ENCODE results near the gene TPSD1.
"Not testable (repeated sequence)": the region's sequence is repeated elsewhere in the genome, so short reads cannot be mapped to it uniquely, and the experiment has no call there.

TPSD1 gene

DNA sequence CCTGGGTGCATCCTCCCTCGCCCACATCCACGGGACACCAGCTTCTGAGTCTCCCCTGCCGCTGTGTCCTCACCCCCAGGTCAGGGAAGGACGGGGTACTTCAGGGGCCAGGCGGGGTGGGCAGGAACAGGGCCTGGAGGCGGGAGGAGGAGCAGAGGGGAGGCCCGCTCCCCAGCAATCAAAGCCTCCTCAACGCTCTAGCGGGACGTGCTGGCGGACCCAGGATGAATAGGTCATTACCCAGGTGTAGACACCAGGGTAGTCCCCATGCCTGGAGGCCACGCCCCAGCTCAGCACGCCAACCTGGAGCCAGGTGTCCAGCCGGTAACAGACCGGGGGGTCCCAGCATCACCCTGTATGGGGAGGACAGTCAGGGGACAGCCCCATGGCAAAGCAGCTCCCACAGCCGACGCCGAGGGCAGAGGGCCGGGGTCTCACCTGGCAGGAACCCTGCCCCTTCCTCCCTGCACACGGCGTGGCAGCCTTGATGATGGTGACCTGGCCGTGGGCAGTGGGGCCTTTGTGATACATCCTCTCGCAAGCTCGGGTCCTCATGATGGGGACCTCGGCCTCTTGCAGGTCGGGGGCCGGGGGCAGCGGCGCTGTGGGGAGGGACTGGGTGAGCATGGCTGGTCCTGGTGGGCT is 24.2 kb downstream of the TPSD1 start:
- no peak for DNase-seq

DNA sequence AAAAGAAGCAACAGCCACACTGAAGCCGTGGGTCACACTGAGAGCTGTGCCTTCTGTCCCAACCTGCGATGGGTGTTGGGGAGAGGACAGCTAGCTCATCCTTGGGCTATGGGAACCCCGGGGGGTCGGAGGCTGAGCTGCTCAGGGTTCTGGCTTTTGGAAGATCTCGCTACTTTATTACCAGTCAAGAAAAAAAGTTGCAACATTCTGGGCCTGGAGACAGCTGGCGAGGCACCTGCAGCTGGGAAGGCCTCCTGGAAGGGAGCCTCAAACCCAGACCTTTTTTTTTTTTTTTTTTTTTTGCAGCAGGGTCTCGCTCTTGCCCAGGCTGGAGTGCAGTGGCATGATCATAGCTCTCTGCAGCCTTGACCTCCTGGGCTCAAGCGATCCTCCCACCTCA is 24.9 kb downstream of the TPSD1 start:
- no peak for DNase-seq

DNA sequence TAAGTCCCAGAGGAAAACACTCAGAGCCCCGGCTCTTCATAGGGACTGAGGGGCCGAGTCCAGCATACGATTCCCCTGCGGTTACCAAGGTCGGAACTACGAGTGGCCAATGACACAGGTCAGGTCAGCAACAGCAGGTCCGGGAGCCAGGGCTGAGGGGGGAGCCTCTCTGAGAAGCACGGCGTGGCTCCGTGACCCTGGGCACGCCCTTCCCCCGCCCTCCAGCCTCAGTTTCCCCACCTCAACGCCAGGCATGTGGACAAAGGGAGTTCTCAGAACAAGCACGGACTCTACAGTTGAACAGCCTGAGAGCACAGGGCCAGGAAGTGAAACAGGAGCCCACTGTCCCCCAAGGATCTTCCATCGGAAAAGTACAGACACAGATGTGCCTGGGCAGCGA is 25.6 kb downstream of the TPSD1 start:
- no peak for DNase-seq

DNA sequence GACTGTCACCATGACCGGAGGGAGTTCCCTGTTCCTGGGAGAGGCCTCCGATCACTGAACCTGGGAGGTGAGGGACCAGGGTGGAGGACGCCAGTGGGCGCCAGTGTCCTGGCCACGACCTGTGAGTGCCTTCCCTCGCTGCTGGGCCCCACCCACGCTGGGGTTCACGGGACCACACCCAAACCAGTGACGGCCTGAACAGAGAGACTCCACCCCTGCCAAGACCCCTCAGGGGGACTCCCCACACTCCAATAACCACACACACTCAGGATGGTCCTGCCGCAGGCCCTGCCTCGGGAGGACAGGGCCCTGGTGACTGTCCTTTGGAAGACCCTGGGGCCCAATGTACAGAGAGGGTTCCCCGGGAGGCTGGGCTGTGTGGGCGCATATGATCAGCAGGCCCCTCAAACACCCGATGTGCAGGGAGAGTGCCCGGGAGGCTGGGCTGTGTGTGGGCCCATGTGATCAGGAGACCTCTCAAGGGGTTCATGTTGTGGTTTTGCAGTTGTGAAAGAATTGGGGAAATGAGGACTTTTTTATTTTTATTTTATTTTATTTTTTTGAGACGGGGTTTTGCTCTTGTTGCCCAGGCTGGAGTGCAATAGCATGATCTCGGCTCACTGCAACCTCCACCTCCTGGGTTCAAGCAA is 26.6 kb downstream of the TPSD1 start:
- DNase-seq: no peak

GRCh38 chr16:1283296-1283695 is 27.4 kb downstream of the TPSD1 start:
- no peak for DNase-seq

DNA sequence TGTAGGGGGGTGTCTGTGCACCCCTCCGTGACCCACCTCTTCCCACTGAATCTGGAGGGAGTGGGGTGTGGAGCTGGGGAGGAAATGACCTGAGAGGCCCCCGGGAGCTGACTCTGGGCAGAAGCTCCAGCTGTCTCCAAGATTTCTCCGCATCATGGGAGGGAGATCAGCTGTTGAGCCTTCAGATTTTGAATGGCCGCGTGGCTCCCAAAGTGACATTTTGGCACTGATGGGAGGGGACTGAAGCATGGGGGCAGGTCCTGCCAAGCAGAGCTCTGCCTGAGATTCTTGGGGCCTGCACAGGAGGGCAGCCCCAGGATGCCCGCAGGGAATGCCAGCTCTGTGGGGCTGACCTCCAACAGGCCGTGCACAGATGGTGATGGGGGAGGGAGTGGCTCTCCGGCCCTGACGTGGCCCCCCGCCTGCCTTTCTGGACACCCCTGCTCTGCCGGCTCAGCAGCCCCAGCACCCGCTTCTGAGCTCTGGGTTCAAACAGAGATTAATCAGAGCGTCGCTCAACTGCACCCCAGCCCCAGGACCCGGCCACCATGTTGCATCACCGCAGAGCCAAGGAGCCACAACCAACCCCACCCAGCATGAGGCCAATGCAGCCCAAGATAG is 28.2 kb downstream of the TPSD1 start:
- DNase-seq: no peak

DNA sequence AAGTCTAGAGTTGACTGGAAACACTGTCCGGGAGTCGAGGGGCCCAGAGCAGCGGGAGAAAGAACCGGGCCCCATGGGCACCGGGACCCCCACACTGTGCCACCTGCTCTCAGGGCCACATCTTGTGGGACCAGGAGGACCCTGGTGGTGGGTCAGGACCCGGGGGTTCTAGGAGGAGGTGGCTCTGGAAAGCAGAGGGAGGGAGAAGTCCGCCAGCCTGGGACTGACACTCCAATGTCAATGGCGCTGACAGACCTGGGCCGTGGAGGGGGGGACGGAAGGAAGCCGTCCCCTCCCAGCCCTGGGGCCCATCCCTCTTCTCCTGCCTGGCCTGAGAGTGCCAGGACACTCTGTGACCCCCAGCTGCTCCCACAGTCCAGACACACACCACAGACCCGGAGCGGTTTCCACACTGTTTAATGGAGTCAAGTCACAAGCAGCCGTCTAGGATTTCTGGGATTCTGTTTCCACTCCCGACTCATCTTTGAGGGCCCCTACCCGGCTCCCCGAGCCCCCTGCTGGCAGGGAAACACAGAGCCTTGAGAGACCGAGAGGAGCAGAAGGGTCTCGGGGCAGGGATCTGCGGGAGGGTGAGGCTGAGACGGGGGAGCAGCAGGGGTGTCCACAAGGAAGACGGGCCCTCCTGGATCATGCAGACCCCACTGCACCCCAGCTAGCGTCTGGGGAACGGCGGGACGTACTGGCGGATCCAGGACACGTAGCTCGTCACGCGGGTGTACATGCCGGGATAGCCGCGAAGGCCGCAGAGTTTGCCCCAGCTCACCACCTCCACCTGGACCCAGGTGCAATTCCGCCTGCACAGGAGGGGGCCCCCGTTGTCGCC is 30.0 kb downstream of the TPSD1 start:
- no peak for DNase-seq

- DNase-seq: no peak
Observed at GRCh38 chr16:1286513-1287094, 30.7 kb downstream of the TPSD1 start.

DNA sequence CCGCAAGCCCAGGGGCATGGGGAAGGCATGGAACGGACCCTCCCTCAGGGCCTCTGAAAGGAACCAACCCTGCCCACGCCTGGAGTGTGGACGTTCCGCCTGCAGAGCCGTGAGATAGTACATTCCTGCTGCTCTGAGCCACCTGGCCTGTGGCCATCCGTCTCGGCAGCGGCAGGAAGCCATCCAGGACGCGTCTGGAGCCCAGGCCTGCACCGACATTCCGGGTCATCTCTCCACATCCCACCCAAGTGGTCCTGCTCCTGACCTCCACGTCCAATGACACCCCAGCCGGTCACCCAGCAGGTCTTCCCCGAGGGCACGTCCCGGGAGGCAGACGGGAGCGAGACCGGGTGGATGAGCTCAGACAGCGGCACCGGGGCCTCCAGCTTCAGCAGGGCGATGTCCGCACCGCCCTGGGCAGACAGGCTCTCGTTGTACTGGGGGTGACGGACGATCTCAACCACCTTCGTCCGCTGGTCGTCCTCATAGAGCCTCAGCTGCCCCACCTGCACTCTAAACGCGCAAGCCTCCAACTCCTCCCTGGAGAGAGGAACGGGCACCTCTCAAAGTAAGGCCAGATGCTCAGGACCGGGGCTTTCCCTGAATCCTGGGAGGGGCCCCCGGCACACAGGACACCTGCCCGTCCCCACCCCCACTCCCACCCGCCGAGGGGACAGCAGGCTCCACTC is 32.3 kb downstream of the TPSD1 start:
- DNase-seq: no peak

DNA sequence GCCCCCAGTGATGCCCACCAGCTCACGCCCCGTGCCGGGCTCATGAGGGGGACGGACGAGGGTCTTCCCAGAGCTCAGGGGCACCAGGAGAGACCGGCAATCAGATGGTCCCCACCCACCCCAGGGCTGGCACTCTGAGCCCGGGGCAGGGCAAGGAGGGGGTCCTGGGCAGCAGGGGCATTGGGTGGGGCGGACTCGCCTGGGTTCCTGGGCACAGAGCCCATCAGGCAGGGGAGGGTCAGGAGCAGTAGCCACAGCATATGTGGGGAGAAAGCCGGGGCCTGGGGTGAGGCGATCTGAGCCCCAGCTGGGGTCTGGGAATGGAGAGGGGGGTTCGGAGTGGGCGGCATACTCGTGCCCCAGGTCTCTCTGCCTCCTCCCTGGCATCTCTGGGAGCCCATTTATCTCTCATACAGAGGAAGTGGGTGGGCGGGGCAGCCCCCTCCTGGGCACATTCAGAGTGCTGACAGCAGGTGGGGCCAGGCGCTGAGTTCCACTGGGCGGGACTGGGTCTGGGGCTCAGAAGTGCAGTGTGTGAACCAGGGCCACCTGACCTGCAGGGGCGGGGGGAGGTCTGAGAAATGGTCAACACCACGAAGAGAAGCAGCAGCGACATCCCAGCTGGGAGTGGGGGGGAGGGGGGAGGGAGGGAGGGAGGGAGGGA is 33.1 kb downstream of the TPSD1 start:
- no peak for DNase-seq

DNA sequence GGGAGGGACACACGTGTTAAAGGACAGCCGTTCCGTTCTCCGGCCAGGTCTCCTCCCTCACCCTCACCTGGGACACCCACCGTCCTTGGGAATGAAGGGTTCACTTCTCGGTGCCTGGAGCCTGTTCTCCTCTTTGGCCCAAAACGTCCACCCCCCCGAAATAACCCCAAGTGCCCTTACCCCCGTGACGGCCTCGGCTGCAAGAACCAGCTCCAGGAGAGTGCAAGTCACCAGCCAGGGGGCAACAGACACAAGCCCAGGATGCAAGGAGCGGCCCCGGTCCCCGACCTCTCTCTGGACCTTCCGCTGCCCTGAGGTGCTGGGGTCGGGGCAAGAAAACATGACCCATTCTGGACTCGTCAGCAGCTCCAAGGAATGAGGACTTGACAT is 33.6 kb downstream of the TPSD1 start:
- no peak for DNase-seq

DNA sequence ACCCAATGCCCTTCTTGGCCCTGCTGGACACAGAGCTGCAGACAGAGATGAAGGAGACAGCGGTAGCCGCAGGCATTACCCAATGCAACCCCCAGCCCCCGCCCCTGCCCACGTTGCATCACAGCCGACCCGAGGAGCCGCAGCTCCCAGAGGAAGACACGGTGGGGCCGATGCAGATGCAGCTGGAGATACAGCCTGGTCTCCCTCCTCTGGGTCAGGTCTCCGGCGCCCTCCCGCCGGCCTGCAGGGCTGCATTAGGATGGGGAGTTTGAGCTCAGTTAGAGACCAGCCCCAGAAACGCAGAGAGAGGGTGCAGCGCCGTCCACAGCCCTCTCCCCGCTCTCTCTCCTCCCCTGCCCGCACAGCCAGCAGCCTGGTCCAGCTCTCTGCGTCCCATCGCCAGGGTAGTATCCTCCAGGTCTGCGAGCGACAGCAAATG is 34.2 kb downstream of the TPSD1 start:
- DNase-seq: no peak

DNA sequence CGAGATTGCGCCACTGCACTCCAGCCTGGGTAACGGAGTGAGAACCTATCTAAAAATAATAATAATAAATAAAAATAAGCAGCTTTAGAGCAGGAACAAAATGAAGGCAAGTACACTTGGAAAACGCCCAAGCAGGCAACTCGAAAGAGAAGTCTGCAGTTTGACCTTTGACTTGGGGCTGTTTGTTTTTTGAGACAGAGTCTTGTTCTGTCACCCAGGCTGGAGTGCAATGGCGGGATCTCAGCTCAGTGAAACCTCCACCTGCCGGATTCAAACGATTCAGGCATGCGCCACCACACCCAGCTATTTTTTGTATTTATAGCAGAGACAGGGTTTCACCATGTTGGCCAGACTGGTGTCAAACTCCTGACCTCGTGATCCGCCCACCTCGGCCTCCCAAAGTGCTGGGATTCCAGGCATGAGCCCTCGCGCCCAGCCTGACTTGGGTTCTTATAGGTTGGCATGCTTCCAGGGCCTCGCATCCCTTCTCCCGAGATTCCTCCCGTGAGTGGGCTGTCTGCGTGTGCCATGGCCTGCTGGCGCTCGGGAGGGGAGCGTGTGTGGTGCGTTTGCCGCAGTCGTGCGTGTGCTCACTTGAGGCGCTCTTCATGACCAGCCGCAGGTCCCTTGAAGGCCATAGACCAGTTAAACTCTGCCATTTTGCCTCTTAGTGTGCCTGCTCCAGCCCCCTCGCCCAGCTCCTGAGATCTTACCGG is 35.1 kb downstream of the TPSD1 start:
- DNase-seq: no peak

DNA sequence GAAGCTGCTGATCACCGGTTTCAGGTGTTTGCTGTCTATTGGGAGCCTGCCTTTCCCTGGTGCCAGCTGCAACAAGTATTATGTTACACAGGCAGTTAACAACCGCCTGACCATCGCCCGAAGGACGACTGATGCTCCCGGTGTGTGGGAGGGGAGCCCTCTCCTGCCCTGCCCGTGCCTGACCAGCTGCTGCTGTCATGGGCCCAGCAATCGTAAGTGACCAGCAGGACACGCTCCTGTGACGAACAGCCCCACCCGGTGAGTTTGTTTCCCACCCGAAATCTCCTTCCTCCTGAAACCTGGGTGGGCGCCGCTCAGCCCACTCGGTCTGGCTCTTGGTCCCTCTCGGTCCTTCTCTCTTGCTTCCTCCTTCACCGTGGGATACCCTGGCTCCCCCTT is 35.7 kb downstream of the TPSD1 start:
- no peak for DNase-seq

DNA sequence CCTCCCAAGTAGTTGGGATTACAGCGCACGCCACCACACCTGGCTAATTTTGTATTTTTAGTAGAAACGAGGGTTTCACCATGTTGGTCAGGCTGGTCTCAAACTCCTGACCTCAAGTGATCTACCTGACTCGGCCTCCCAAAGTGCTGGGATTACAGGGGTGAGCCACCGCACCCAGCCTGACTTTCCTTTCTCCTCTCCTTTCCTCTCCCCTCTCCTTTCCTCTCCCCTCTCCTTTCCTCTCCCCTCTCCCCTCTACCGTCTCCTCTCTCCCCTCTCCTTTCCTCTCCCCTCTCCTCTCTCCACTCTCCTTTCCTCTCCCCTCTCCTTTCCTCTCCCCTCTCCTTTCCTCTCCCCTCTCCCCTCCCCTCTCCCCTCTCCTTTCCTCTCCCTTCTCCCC is 36.3 kb downstream of the TPSD1 start:
- DNase-seq: not testable (repeated sequence)

- not testable (repeated sequence) for DNase-seq
Observed at GRCh38 chr16:1292808-1293207, 36.9 kb downstream of the TPSD1 start.

DNA sequence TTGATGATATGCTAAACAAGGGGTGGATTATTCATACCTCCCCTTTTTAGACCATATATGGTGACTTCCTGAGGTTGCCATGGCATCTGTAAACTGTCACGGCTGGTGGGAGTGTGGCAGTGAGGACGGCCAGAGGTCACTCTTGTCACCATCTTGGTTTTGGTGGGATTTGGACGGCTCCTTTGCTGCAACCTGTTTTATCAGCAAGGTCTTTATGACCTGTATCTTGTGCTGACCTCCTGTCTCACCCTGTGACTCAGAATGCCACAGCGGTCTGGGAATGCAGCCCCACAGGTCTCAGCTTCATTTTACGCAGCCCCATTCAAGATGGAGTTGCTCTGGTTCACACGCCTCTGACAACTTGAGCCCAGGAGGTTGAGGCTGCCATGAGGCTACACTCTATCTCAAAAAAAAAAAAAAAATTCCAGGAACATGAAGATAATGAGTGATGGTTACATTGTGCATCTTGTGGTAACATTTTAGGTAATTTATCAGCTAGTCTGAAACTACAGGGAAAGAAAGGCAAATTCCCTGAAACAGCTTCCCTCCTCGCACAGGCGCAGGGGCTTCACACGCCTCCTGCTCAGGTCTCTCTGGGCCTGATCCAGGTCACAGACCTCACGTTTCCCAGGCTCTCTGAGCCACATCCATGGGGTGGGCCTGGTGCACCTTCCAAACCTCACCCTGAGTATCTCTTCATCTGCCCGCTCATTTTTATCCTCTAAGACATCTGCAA is 38.2 kb downstream of the TPSD1 start:
- DNase-seq: no peak

DNA sequence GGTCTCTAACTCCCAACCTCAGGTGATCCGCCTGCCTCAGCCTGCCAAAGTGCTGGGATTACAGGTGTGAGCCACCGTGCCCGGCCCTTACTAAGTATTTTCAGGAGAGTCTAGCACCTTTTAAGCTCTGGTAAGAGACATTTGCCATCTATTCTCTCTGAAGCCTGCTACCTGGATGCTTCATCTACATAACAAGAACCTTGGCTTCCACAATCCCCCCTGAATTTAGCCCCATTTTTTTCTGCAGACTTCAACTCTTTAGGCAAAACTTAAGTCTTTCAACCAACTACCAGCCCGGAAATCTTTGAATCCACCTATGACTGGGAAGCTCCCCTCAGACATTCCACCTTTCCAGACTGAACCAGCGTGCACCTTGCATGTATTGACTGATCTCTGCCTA is 39.6 kb downstream of the TPSD1 start:
- no peak for DNase-seq

DNA sequence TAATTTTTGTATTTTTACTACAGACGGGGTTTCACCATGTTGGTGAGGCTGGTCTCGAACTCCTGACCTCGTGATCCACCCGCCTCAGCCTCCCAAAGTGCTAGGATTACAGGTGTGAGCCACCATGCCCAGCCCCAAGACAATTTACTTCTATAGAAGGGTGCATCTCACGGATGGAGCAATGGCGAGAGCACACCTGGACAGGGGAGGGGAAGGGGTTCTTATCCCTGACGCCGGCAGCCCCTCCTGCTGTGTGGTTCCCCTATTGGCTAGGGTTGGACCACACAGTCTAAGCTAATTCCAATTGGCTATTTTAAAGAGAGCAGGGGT is 40.8 kb downstream of the TPSD1 start:
- DNase-seq: not testable (repeated sequence)
